IMR-90 (cell line): ENCODE results near the gene POLR3K. TPM values are rescaled to one million over a fixed set of nuclear protein-coding genes. Genes with fewer than 3 reads are reported as not detected.

ENCODE experiments used
- MAZ ChIP-seq: IDR thresholded peaks from 2 replicates; pipeline ENCODE4 v1.6.1; 2012; ENCODE audit warnings: low read depth, mild to moderate bottlenecking, low read length, improper control_type of control experiment, moderate library complexity, borderline replicate concordance
- POLR2A ChIP-seq: IDR thresholded peaks from 2 replicates; pipeline ENCODE4 v1.6.1; 2012; ENCODE audit warnings: mild to moderate bottlenecking, low read depth, low read length
- RCOR1 ChIP-seq: IDR thresholded peaks from 2 replicates; pipeline ENCODE4 v1.6.1; 2012; ENCODE audit warnings: mild to moderate bottlenecking, low read length, improper control_type of control experiment; ENCODE audit not compliant: insufficient replicate concordance
- RFX5 ChIP-seq: IDR thresholded peaks from 2 replicates; pipeline ENCODE4 v1.8.0; 2012; ENCODE audit warnings: low read depth, mild to moderate bottlenecking, low read length, moderate library complexity
- polyA plus RNA-seq, 3 experiments: library from polyadenylated mRNA; depleted of rRNA; stranded (reverse); fragments of >200 nt; gene quantifications; 2 replicates each; pipeline ENCODE4 v1.2.3, GENCODE V29; 2012; ENCODE audit warnings: low replicate concordance in 1 of 3
- total RNA-seq: library from RNA; depleted of rRNA; stranded (reverse); fragments of >200 nt; gene quantifications from 2 replicates; pipeline ENCODE4 v1.2.3, GENCODE V29; 2012

The POLR3K gene
- total and polyA plus RNA-seq, 2 of the 4 experiments (the other 2 are of a cell fraction): 9.0 to 39.5 TPM

GRCh38 chr16:84718-85406, 31.5 kb upstream of the POLR3K start (continued):
- peak; percentile 84 for TF ChIP-seq RCOR1
- TF ChIP-seq POLR2A: peak; percentile 57; the same call in 1 of the 2 replicates
- peak; percentile 100 for TF ChIP-seq MAZ
- no peak for TF ChIP-seq RFX5
